ENCODE data around the gene RPS15.

DNA sequence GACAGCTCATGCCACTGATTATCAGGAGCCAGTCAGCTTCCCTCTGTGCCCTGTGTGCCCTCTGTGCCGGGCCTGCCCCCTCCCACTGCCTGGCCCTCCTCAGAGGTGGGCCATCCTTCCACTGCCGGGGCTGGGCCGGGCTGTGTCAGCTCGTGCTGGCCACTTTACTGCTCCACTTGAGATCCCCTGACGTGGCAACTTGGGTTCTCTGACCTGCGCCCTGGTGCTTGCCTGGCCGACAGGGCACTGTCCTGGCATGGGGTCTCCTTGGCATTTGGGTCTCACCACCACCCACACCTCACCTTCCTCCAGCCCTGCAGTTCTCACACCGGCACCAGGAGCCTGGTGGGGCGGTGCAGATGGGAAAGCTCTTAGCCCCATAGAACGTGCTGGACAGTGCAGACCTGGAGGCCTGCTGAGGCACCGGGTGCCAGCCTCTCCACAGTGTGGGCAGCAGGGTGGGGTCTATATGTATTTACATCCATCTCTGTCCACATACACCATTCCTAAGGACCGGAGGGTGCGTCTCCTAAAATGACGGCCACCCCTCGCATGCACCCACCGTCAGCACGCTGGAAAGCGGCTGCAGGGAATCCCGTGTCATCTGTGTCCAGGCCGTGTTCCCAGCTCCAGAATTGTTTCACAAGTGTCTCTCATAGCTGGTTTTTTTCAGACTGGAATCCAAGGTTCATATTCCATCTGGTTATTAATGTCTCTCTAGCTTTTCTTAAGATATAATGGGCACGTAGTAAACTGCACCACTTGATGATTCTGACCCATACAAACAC, 19.1 kb upstream of the RPS15 start:
- TF ChIP-seq CTCF (IDR thresholded peaks at IDR 0.05) (no peak), EZH2 (IDR thresholded peaks at IDR 0.05) (no peak), EZH2phosphoT487 (IDR thresholded peaks at IDR 0.05) (no peak)

All from neural progenitor cell (in vitro differentiated cells).